NCI-H345 treated with DMSO at 0.1 percent for 48 hours (cell line): Measurements from ENCODE around the gene MOB2.

ENCODE experiments used
- DNase-seq: peaks from one replicate; lab custom pipeline; 2025; ENCODE audit not compliant: unreplicated experiment; lab: John Stamatoyannopoulos, UW

MOB2 gene

DNA sequence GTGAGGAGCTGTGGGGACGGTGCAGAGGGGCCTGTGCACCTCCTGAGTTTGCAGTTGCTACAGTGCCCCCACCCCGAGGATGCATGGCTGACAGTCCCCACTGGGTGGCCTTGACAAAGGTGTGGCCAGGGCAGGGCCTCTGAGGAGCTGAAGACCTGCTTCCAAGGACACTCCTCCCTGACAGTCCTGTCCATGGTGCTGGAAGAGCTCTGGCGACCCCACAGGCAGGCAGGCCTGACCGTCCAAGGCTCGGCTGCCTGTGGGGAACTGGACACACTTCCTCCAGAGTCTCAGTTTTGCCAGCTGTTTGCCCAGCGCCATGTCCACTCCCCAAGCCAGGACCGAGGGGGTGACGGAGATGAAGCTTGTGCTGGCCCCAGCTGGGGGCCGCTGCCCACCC is 64.1 kb downstream of the MOB2 start:
- DNase-seq = no peak

DNA sequence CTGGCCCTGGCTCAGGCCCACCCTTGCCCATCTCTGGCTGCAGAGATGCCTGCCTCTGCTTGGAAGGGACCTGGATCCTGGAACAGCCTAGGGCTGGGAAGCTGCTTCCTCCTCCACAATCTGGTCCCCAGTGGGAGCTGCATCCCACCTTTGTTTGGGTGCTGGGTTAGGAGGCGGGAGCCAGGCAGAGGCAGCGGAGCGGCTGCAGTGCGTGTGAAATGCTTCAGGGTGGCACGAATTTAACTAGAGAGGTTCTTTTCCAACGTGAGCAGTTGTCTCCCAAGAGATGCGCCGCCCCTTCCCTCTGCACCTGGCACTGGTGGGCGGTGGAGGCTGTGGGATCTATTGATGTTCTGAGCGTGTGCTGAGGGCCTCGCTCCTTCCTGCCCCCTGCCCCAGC is 65.3 kb downstream of the MOB2 start:
- DNase-seq = no peak

DNA sequence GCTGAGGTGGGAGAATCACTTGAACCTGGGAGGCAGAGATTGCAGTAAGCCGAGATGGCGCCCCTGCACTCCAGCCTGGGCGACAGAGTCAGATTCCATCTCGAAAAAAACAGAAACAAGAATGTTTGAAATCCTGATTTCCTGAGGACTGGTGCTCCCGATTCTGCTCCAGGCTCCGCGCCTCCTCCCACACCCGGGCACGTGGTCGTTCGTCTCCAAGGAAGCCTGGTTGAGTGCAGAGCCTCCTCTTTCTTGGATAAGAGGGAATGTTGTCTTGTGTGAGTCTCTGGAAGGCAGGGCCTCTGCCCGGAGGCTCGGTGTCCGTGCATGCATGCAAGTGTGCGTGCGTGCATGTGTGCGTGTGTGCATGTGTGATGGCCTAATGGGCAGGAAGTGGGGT is 66.8 kb downstream of the MOB2 start:
- DNase-seq = no peak
